DND-41 (cell line): ENCODE results near the gene CFAP61.

ENCODE experiments used
- ATAC-seq: fragments of 200-7000 bp; cut with Tn5 transposase; 3 replicates; pipeline ENCODE4 v1.9.1; 2021; ENCODE audit warnings: low read depth; ENCODE audit not compliant: insufficient read depth
- DNase-seq: peaks from one replicate; pipeline ENCODE4 v3.0.0-alpha.2; 2020
- H2AFZ ChIP-seq: 2 replicates; pipeline ENCODE4 v1.6.0; 2012; ENCODE audit warnings: low read depth, low read length
- H3K27ac ChIP-seq: 2 replicates; pipeline ENCODE4 v1.5.1; 2012; ENCODE audit warnings: low read length, inconsistent platforms
- H3K27me3 ChIP-seq: fragments of 200-600 bp; sonication (generic); 2 replicates; pipeline ENCODE4 v1.6.0; 2012; ENCODE audit warnings: low read length, mild to moderate bottlenecking, inconsistent platforms; ENCODE audit not compliant: insufficient read depth, poor library complexity
- H3K36me3 ChIP-seq: 2 replicates; pipeline ENCODE4 v1.5.1; 2012; ENCODE audit warnings: low read length, inconsistent platforms; ENCODE audit not compliant: insufficient read depth
- H3K4me1 ChIP-seq: 2 replicates; pipeline ENCODE4 v1.5.1; 2012; ENCODE audit warnings: mild to moderate bottlenecking, low read length; ENCODE audit not compliant: insufficient read depth
- H3K4me2 ChIP-seq: 2 replicates; pipeline ENCODE4 v1.6.0; 2012; ENCODE audit warnings: mild to moderate bottlenecking, moderate library complexity, low read length, inconsistent platforms; ENCODE audit not compliant: insufficient read depth
- H3K4me3 ChIP-seq, 2 experiments: fragments of 200-600 bp in 1 of 2; shearing (Covaris generic) in 1 of 2; 2 replicates each; pipeline ENCODE4 v1.5.1; 2012 to 2016; ENCODE audit warnings: inconsistent platforms in 2 of 2, low read length in 2 of 2, mild to moderate bottlenecking in 2 of 2, low read depth in 1 of 2, moderate library complexity in 1 of 2
- H3K79me2 ChIP-seq: 2 replicates; pipeline ENCODE4 v1.6.0; 2012; ENCODE audit warnings: low read length, inconsistent platforms; ENCODE audit not compliant: insufficient read depth
- H3K9ac ChIP-seq: 2 replicates; pipeline ENCODE4 v1.6.0; 2012; ENCODE audit warnings: low read depth, mild to moderate bottlenecking, inconsistent platforms, low read length, moderate library complexity
- H3K9me3 ChIP-seq: 2 replicates; pipeline ENCODE4 v1.5.1; 2012; ENCODE audit warnings: low read length, moderate library complexity, mild to moderate bottlenecking, inconsistent platforms; ENCODE audit not compliant: insufficient read depth, severe bottlenecking
- H4K20me1 ChIP-seq: 2 replicates; pipeline ENCODE4 v1.6.0; 2012; ENCODE audit warnings: low read length; ENCODE audit not compliant: insufficient read depth
- CTCF ChIP-seq: IDR thresholded peaks from 2 replicates; pipeline ENCODE4 v1.5.1; 2012; ENCODE audit warnings: borderline replicate concordance, low read length, moderate library complexity, mild to moderate bottlenecking; ENCODE audit not compliant: poor library complexity, severe bottlenecking; ENCODE audit errors: extremely low read depth
- EZH2 ChIP-seq: IDR thresholded peaks from 3 replicates; pipeline ENCODE4 v1.6.1; 2012; ENCODE audit warnings: borderline replicate concordance, low read depth, mild to moderate bottlenecking, moderate library complexity, low read length, inconsistent platforms; ENCODE audit not compliant: severe bottlenecking

The CFAP61 gene

GRCh38 chr20:20299904-20300303 is 247.6 kb downstream of the CFAP61 start:
- DNase-seq = no peak
- H3K27me3 ChIP-seq = no peaks in the 10 kb centered on the region
- no peaks in the 10 kb centered on the region for H3K4me1 ChIP-seq
- no peak for TF ChIP-seq EZH2
- no peak for TF ChIP-seq CTCF
- H2AFZ ChIP-seq = no peak overlapping the region
- H4K20me1 ChIP-seq = no peaks in the 10 kb centered on the region
- H3K4me2 ChIP-seq = no peak overlapping the region
- no peak overlapping the region for H3K4me3 ChIP-seq
- H3K36me3 ChIP-seq = no peaks in the 10 kb centered on the region
- H3K79me2 ChIP-seq = no peaks in the 10 kb centered on the region
- H3K9me3 ChIP-seq = no peaks in the 10 kb centered on the region
- H3K9ac ChIP-seq = no peak overlapping the region
- H3K27ac ChIP-seq = no peak overlapping the region
- no peak for ATAC-seq

DNA sequence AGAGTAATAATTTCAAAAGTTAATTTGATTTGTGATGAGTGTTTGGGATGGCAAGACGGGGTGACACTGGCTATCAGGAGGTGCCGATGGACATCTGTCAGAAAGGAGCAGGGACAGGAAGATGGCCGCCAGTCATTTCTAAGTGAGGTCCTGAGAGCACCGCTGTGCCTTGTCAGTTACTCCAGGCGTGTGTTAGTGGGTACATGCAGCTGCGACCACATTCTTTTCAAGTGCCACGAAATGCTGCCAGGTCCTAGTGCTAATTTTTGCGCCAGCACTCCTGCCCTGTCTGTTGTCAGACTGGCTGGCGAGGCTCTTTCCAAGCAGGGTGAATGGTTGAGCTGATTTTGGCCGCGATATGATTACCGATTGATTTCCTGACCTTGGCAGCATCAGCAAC is 251.0 kb downstream of the CFAP61 start:
- TF ChIP-seq CTCF (no peak), EZH2 (no peak)
- Histone ChIP-seq H3K9me3 (no peaks in the 10 kb centered on the region), H3K27me3 (no peaks in the 10 kb centered on the region), H3K36me3 (no peaks in the 10 kb centered on the region), H3K4me2 (no peak overlapping the region), H4K20me1 (no peaks in the 10 kb centered on the region), H3K27ac (no peak overlapping the region), H3K9ac (no peak overlapping the region), H3K4me1 (no peaks in the 10 kb centered on the region), H2AFZ (no peak overlapping the region), H3K4me3 (no peak overlapping the region), H3K79me2 (no peaks in the 10 kb centered on the region)
- DNase-seq (no peak), ATAC-seq (no peak)

DNA sequence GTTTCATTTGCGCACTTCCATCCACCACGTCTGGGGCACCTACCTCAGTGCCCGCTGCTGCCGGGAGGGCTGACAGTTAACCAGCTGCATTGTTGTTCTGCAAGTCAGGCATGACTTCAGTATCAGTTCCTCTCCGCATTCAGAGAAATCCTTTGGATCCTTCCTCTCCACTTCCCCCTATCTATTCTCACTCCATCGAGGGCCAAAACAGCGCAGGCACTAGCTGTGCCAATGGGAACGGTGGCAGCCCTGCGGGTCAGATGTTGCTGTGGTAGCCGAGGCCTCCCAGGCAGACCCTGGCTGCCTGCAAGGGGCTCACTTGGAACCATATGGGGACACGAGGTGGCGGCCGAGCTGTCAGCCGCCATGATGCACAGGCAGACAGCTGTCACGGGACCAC is 251.4 kb downstream of the CFAP61 start:
- Histone ChIP-seq H3K4me1 (no peaks in the 10 kb centered on the region), H3K9ac (no peak overlapping the region), H3K4me2 (no peak overlapping the region), H3K4me3 (no peak overlapping the region), H2AFZ (no peak overlapping the region), H3K36me3 (no peaks in the 10 kb centered on the region), H3K27ac (no peak overlapping the region), H3K79me2 (no peaks in the 10 kb centered on the region), H4K20me1 (no peaks in the 10 kb centered on the region), H3K27me3 (no peaks in the 10 kb centered on the region), H3K9me3 (no peaks in the 10 kb centered on the region)
- TF ChIP-seq CTCF (no peak), EZH2 (no peak)
- ATAC-seq (no peak), DNase-seq (no peak)

DNA sequence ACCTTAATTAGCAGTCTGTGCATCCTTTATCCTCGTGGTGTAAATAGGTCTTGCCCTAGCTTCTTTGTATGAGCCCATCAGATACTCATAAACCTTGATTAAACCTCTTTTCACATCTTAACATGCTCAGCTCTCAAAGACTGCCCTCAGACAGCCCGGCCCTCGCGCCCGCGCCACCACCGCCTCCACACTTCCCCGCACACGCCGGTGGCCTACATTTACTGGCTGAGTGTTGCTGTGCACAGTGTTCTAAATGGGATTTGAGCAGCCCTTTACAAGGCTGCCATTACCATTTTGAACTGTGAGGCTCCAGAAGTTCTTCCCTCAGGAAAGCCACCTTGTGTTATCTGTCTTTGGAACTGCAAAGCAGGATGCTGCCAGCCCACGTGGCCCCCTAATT is 252.6 kb downstream of the CFAP61 start:
- ATAC-seq (no peak), DNase-seq (no peak)
- Histone ChIP-seq H3K4me1 (no peaks in the 10 kb centered on the region), H3K79me2 (no peaks in the 10 kb centered on the region), H4K20me1 (no peaks in the 10 kb centered on the region), H3K4me3 (no peak overlapping the region), H2AFZ (no peak overlapping the region), H3K4me2 (no peak overlapping the region), H3K27me3 (no peaks in the 10 kb centered on the region), H3K36me3 (no peaks in the 10 kb centered on the region), H3K9ac (no peak overlapping the region), H3K9me3 (no peaks in the 10 kb centered on the region), H3K27ac (no peak overlapping the region)
- no peak for TF ChIP-seq CTCF
